ENCODE data around the gene JAZF1. TPM values are rescaled to one million over a fixed set of nuclear protein-coding genes. Genes with fewer than 3 reads are reported as not detected.

JAZF1 gene
- total RNA-seq, 2 experiments from 2014 or later, result 2.1 to 2.8 TPM

DNA sequence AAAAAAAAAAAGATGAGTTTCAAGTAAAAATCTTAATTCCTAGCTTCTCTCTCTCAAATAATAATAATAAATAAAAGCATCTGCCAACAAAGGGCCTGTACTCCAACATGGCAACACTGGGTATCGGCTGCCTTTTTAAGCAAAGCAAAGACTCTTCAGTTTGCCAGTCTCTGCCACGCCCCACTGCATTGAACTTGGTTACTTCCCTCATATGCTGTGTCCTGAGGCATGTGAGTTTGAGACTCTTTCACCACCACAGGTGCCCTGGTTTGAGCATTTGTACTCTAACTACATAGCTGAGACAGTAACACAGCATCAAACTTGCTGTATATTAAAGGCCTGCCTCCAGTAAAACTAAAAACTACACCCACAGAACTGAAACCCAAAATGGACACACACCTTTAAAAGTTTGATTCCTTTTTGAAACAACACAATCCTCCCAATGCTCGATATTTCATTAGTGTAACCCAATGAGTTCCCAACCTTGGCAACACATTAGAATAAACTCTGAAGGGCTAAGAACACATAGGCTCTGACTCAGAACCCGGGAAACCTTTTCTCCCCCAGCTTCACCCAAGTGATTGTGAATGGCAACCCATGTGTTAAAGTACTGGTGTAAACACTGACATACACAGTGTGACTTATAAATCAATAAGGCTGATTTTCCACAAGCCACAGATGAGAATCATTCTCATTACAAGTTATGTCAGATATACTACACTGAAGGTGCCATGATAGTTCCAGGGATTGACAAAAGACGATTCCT lies 12.0 kb downstream of the JAZF1 start:
- no peaks in the 10 kb centered on the region for H3K9me3 Mint-ChIP-seq (ENCODE audit: low read depth)
- no peak overlapping the region for H3K4me3 Mint-ChIP-seq
- ATAC-seq, result no peak
- CTCF ChIA-PET, result interaction anchor here (0.6 kb wide), 1 partner anchor 812 kb away, joined by 4 read pairs; no protein-coding TSS in a partner anchor
- H3K27me3 Mint-ChIP-seq, result peaks cover 15% of the 10 kb centered on the region
- no peak for DNase-seq
- H3K36me3 Mint-ChIP-seq, result peaks cover 1% of the 10 kb centered on the region
- H3K27ac Mint-ChIP-seq, result no peak overlapping the region
- peaks cover 4% of the 10 kb centered on the region for H3K4me1 Mint-ChIP-seq

DNA sequence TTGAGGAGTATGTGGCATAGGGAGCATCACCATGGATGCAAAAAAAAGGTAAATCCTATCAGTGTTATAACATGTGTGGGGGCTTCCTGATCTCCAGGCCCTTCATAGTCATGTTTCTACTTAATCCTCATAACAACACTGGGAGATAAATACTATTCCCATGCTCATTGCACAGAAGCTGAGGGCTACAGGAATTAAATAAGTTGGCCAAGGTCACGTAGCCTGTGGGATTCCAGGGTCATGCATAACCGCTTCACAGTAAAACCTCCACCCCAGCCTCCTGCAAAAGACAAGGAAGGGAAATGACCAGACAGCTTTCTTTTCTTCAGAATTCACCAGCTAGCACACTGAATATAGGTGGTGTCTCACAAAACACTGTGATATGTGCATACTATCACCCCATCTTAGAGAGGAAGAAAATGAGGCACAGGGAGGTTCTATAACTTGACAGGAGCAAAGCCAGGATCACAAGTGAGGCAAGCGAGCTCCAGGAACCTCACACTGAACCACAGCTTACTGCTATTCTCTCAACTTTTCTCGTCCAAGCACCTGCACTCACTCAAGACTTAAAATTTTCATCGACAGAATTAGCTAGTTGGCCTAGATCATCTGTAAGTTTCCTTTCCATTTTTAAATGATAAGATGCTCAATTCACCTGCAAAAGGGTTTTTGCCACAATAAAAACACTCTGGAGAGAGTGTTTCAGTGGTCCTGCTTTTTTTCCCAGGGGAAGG lies 13.4 kb downstream of the JAZF1 start:
- Mint-ChIP-seq H3K4me3 (no peak overlapping the region), H3K27ac (no peak overlapping the region), H3K27me3 (peaks cover 11% of the 10 kb centered on the region), H3K4me1 (peaks cover 4% of the 10 kb centered on the region), H3K9me3 (ENCODE audit: low read depth) (no peaks in the 10 kb centered on the region), H3K36me3 (peaks cover 1% of the 10 kb centered on the region)
- no peak for DNase-seq
- ATAC-seq, result no peak
- CTCF ChIA-PET, result interaction anchor here (2.3 kb wide), 1 partner anchor 16 kb away, joined by 5 read pairs; no protein-coding TSS in a partner anchor

DNA sequence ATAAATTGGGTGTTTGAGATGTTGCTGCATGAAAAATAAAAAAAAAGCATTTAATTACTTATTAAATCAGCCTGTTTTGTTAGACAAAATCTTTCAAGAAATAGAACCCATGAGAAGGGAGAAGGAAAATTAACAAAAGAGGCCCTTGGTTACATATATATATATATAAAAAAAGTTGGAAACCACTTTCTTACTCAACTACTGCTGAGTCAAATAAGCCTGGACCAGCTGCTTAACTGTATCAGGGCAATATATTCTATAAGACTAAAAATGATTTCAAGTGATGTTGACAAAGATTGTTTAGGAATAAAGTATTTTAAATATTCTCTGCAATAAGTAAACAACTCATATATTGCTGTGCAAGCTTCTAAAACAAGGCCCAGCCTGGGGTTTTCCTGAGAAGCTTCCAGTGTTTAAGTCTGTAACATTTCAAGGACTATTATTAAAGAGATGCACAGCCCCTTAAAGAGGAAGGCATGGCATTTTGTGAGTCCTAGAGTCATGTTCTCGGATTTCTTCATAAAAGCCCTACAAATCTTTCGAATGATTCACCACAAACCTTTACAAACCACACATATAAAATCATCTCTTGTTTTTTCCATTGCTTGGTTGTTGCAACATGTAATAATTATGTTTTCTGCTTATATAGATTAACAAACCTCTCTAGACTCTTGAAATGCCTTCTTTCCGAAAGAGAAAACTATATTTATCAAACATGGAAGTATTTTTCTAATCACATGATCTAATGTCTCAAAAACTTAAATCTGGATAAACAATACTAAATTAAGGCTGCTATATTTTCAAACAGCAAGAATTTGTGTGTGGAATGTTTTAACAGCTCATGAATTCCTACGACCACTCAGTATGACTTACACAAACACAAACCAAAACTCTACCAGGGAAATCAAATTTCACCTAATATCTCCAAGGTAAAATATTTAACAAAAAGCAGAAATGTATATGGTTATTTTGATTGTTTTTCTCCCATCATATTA lies 14.3 kb downstream of the JAZF1 start:
- ATAC-seq (no peak), DNase-seq (no peak)
- H3K4me3 Mint-ChIP-seq, result no peak overlapping the region
- peaks cover 11% of the 10 kb centered on the region for H3K27me3 Mint-ChIP-seq
- peaks cover 1% of the 10 kb centered on the region for H3K36me3 Mint-ChIP-seq
- H3K9me3 Mint-ChIP-seq (ENCODE audit: low read depth), result no peaks in the 10 kb centered on the region
- CTCF ChIA-PET, result interaction anchor here (2.3 kb wide), 1 partner anchor 15 kb away, joined by 5 read pairs; no protein-coding TSS in a partner anchor
- H3K27ac Mint-ChIP-seq, result no peak overlapping the region
- H3K4me1 Mint-ChIP-seq, result peaks cover 4% of the 10 kb centered on the region

GRCh38 chr7:28165261-28165660 lies 15.3 kb downstream of the JAZF1 start:
- CTCF ChIA-PET, result no interaction called here
- peaks cover 15% of the 10 kb centered on the region for H3K27me3 Mint-ChIP-seq
- H3K4me1 Mint-ChIP-seq, result peaks cover 4% of the 10 kb centered on the region
- H3K9me3 Mint-ChIP-seq (ENCODE audit: low read depth), result no peaks in the 10 kb centered on the region
- no peak for ATAC-seq
- H3K36me3 Mint-ChIP-seq, result peaks cover 1% of the 10 kb centered on the region
- H3K4me3 Mint-ChIP-seq, result no peak overlapping the region
- no peak for DNase-seq
- H3K27ac Mint-ChIP-seq, result no peak overlapping the region

- no peak overlapping the region for H3K4me3 Mint-ChIP-seq
- peaks cover 4% of the 10 kb centered on the region for H3K4me1 Mint-ChIP-seq
- DNase-seq, result no peak
- H3K36me3 Mint-ChIP-seq, result peaks cover 4% of the 10 kb centered on the region
- H3K9me3 Mint-ChIP-seq (ENCODE audit: low read depth), result no peaks in the 10 kb centered on the region
- no peak for ATAC-seq
- H3K27me3 Mint-ChIP-seq, result peaks cover 19% of the 10 kb centered on the region
- no peak overlapping the region for H3K27ac Mint-ChIP-seq
- CTCF ChIA-PET, result interaction anchor here (1.5 kb wide), 1 partner anchor 9 kb away, joined by 3 read pairs; no protein-coding TSS in a partner anchor
Observed at GRCh38 chr7:28163949-28164348, 16.6 kb downstream of the JAZF1 start.

DNA sequence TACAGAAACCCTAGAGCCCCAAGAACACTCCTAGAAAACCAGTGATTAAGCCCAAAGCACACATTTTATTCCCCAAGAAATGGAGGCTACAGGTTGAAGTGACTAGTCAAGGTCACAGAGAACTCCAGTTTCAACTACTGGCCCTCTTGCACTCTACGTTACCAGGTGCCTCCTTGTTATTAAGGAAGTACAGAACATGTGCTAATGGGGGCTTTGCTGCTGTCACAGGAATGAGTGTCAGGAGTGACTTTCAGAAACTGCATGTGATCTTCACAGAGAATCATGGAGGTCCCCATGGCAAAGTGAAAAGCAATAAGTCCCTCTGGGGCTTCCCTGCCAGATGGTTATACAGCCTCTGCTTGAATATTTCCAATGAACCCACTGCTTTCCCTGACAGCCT lies 19.3 kb downstream of the JAZF1 start:
- ATAC-seq (no peak), DNase-seq (no peak)
- Mint-ChIP-seq H3K4me1 (peaks cover 3% of the 10 kb centered on the region), H3K36me3 (peaks cover 4% of the 10 kb centered on the region), H3K4me3 (no peak overlapping the region), H3K27me3 (peaks cover 34% of the 10 kb centered on the region), H3K27ac (no peak overlapping the region), H3K9me3 (ENCODE audit: low read depth) (no peaks in the 10 kb centered on the region)
- CTCF ChIA-PET, result interaction anchor here (1.0 kb wide), 1 partner anchor 965 kb away, joined by 3 read pairs; no protein-coding TSS in a partner anchor

DNA sequence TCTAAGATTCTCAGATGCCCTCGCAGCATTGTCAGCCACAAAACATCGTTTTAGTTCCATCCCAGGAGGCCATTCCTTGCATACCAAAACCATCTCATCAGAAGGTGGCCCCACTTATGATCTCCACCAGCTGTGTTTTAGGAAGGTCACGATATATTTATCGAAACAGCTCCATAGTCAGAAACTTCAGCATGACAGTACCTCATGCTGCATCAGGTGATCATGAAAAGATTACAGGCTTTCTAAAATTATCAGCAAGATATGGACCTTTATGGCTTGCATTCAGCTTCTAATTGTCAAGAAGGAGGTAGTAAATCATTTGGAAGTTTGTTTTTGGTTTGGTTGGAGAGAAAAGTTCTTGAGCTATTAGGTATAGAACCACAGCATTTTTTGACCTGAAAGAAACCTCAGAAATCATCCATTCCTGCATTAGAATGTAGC lies 20.0 kb downstream of the JAZF1 start:
- Mint-ChIP-seq H3K27me3 (peaks cover 40% of the 10 kb centered on the region), H3K36me3 (peaks cover 3% of the 10 kb centered on the region), H3K4me1 (peaks cover 11% of the 10 kb centered on the region), H3K27ac (no peak overlapping the region), H3K4me3 (no peak overlapping the region), H3K9me3 (ENCODE audit: low read depth) (no peaks in the 10 kb centered on the region)
- CTCF ChIA-PET, result no interaction called here
- DNase-seq, result no peak
- ATAC-seq, result no peak

DNA sequence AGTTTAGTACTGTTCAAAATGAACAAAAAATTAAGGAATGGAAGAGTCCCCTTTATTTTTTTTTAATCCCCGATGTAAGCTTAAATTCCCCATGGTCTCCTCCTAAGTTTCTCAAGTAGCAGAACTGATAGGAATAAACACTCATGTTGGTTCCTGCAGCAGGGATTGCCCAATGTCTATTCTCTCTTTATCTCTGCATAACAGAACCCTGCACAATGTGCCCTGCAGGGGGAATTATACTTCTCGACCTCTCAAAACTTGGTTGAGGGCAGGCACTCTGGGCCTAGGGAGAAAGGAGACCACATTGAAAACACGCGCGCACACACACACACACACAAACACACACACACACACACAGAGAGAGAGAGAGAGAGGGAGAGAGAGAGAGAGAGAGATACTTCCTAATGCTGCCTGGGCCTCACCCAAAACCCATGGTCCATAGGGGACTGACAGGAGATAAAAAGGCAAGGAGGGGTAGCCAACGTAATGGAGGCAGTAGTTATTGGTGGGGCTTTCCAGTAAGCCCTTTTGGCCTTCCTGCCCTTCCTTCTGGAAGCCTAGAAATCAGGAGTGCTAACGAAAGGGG lies 22.7 kb downstream of the JAZF1 start:
- no peak for DNase-seq
- Mint-ChIP-seq H3K4me3 (no peak overlapping the region), H3K36me3 (peaks cover 5% of the 10 kb centered on the region), H3K4me1 (peaks cover 33% of the 10 kb centered on the region), H3K27me3 (peaks cover 48% of the 10 kb centered on the region), H3K9me3 (ENCODE audit: low read depth) (no peaks in the 10 kb centered on the region), H3K27ac (no peak overlapping the region)
- no peak for ATAC-seq
- CTCF ChIA-PET, result no interaction called here

GRCh38 chr7:28157076-28157745 lies 23.4 kb downstream of the JAZF1 start:
- Mint-ChIP-seq H3K4me3 (no peak overlapping the region), H3K36me3 (peaks cover 7% of the 10 kb centered on the region), H3K9me3 (ENCODE audit: low read depth) (no peaks in the 10 kb centered on the region), H3K27ac (no peak overlapping the region), H3K27me3 (peaks cover 48% of the 10 kb centered on the region), H3K4me1 (peaks cover 39% of the 10 kb centered on the region)
- CTCF ChIA-PET, result no interaction called here
- DNase-seq, result no peak
- no peak for ATAC-seq

DNA sequence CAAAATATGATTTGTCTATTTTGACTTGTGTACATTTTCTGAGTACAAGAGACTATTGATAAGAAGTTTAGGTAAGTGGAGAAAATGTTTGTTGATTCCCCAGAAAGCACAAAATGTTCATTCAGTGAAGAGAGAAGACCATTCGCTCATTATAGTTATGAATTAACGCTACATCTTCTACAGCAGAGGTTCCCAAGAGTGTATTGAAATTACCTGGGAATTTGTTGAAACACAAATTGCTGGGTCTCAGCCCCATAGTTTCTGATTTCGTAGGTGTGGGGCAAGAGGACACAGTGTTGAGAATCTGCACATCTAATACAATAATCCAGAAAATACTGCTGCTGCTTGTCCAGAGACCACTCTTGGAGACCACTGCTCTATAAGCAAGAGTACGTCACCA lies 24.2 kb downstream of the JAZF1 start:
- Mint-ChIP-seq H3K27me3 (peaks cover 48% of the 10 kb centered on the region), H3K27ac (no peak overlapping the region), H3K9me3 (ENCODE audit: low read depth) (no peaks in the 10 kb centered on the region), H3K36me3 (peaks cover 8% of the 10 kb centered on the region), H3K4me3 (no peak overlapping the region), H3K4me1 (peaks cover 44% of the 10 kb centered on the region)
- DNase-seq (no peak), ATAC-seq (no peak)
- CTCF ChIA-PET, result no interaction called here

- CTCF ChIA-PET, result interaction anchor here (1.3 kb wide), 1 partner anchor 8 kb away, joined by 3 read pairs; no protein-coding TSS in a partner anchor
- peaks cover 44% of the 10 kb centered on the region for H3K4me1 Mint-ChIP-seq
- ATAC-seq (no peak), DNase-seq (no peak)
- H3K9me3 Mint-ChIP-seq (ENCODE audit: low read depth), result no peaks in the 10 kb centered on the region
- H3K4me3 Mint-ChIP-seq, result no peak overlapping the region
- H3K36me3 Mint-ChIP-seq, result peaks cover 8% of the 10 kb centered on the region
- peaks cover 48% of the 10 kb centered on the region for H3K27me3 Mint-ChIP-seq
- no peak overlapping the region for H3K27ac Mint-ChIP-seq
Observed at GRCh38 chr7:28155964-28156363, 24.6 kb downstream of the JAZF1 start.

GRCh38 chr7:28155019-28155660 lies 25.5 kb downstream of the JAZF1 start:
- Mint-ChIP-seq H3K4me3 (peak overlapping the region; percentile 3), H3K4me1 (peaks cover 50% of the 10 kb centered on the region)
- peak; percentile 48 for ATAC-seq

More at GRCh38 chr7:28155019-28155660, 25.5 kb downstream of the JAZF1 start:
- H3K27me3 Mint-ChIP-seq, result peaks cover 44% of the 10 kb centered on the region
- H3K9me3 Mint-ChIP-seq (ENCODE audit: low read depth), result no peaks in the 10 kb centered on the region
- H3K36me3 Mint-ChIP-seq, result peaks cover 8% of the 10 kb centered on the region
- CTCF ChIA-PET, result interaction anchor here (1.3 kb wide), 1 partner anchor 9 kb away, joined by 3 read pairs; no protein-coding TSS in a partner anchor
- no peak for DNase-seq
- peak overlapping the region; percentile 20 for H3K27ac Mint-ChIP-seq

Measured in activated CD8-positive, alpha-beta memory T cell treated with anti-CD3 and anti-CD28 coated beads, Interleukin-2, amount 10 ng/mL, durations not matched to agents 7 days and 5 days (primary cell).